HG03039 (cell line): Measurements from ENCODE around the gene DSC3.
"Not testable (repeated sequence)": the region's sequence is repeated elsewhere in the genome, so short reads cannot be mapped to it uniquely, and the experiment has no call there.

ENCODE experiments used
- ATAC-seq: cut with Tn5 transposase; IDR thresholded peaks from one replicate; pipeline ENCODE4 v1.9.1; 2021; ENCODE audit warnings: mild to moderate bottlenecking, moderate library complexity; ENCODE audit not compliant: unreplicated experiment

The DSC3 gene

DNA sequence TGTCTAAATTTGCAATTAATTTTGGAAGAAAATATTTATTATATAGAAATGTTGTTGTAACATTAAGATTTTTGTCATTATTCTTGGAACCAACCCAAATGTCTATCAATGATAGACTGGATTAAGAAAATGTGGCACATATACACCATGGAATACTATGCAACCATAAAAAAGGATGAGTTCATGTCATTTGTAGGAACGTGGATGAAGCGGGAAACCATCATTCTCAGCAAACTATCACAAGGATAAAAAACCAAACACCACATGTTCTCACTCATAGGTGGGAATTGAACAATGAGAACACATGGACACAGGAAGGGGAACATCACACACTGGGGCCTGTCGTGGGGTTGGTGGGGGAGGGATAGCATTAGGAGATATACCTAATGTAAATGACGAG, 64.5 kb downstream of the DSC3 start:
- not testable (repeated sequence) for ATAC-seq

DNA sequence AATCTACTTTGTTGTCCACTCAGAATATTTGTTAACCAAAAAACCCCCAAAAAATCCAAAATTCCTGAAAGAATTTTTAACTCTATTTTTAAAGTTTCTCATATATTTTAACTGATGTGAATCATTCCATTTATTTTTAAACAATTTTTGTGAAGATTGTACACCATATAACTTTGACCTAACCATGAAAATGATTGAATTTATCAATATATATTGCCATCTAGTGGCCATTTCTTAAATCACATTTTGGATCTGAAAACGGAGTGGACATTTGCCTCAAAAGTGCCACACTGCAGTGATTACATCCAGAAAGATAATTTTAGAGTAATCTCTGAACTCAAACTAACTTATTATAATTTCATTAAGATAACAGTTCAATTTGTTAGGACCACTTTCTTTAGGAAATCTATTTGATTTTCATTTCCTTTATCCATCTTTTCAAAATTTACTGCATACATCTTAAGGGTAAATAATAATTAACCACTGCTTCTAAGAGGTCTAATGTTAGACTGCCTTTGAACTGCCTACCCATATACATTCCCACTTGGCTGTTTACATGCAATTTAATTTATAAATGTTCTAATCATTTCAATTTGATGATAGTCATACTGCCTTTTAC, 71.1 kb downstream of the DSC3 start:
- no peak for ATAC-seq

DNA sequence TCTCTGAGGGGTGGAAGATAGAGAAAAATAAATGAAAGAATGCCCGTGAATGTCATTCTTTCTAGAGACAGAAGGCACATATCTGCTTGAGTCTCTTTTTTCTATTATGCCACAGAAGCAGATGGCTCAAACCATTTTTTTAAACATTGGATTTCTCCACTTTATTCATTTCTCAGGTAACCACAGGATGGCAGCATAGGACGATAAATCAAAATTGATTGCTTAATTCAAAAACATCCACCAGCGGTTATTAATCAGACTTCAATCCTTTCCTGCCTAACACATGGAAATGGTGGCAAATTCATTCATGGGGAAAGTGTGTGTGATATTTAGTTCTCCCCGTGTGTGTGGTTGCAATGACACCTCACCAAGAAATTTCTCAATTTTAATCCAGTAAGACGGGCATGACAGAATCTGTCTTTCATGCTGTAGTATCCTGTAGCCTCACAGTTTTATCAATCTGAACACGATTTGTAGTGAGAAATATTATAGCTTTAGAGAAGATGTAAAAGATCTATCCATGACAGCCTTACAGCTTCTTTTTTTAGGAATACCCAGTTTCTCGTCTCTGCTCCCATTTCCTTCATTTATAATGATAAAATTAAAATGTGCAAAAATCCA, 72.2 kb downstream of the DSC3 start:
- ATAC-seq: no peak

DNA sequence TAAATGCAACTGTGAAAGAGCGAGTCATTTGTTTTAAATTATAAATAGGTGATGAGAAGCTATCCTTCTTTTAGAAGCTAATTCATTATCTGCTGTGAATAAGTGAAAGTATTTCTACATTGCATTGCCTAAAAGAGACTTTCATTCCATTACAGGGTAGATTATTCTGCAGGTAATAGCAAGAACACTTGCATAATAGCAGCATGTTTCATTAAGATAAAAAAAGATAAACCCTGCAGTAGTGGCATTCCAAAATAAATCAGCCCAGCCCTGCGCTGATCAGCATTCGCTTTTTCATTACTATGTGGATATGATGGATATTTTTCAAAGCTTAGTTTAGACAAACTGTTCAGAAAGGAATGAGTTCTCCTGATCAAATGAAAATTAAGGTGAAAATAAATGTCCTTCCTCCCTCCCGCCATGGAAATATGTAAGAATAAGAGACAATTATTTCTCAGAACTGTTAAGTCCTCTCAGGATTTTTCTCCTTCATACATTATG, 72.8 kb downstream of the DSC3 start:
- ATAC-seq: no peak

DNA sequence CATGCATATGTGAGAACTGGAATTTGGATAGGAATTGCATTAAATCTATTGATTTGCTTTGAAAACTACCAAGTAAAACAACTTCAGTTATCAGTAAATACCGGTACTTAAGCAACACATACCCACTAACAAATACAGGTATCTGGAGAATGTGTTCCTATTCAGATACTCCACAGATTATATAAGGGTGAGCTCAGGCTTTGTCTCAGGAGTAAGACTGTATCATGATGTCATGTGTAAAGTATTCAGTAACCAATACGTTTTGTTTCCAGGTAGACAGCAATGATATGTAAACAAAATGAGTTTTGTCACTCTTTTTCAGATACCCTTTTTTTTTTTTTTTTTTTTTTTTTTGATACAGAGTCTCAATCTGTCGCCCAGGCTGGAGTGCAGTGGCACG, 74.8 kb downstream of the DSC3 start:
- ATAC-seq: no peak

DNA sequence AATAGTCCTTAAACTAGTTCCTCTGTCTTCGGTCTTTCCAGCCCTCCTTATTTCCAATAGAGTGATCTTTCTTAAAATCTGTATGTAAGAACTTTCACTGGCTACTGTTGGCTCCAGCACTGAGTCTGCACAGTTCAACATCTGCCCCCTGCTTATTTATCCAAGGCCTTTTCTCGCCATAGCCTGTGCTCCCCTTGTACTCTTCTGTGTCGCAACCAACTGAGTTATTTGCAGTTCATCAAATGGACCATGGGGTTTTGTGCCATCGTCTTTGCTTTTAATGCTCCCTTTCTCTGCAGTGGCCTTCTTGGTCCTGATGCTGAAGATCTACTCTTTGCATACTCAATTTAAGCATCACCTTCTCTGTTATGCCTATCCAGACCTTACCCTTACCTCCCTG, 77.3 kb downstream of the DSC3 start:
- ATAC-seq: no peak

DNA sequence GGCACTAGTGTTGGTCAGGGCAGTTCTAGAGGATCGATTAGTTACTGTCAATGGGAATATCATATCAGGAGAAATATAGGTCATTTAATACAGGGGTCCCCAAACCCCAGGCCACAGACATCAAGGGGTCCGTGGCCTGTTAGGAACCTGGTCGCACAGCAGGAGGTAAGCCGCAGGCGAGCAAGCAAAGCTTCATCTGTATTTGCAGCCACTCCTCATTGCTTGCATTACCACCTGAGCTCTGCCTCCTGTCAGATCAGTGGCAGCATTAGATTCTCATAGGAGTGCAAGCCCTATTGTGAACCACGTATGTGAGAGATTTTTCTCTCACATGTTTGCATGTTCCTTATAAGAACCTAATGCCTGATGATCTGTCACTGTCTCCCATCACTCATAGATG, 81.9 kb downstream of the DSC3 start:
- no peak for ATAC-seq

DNA sequence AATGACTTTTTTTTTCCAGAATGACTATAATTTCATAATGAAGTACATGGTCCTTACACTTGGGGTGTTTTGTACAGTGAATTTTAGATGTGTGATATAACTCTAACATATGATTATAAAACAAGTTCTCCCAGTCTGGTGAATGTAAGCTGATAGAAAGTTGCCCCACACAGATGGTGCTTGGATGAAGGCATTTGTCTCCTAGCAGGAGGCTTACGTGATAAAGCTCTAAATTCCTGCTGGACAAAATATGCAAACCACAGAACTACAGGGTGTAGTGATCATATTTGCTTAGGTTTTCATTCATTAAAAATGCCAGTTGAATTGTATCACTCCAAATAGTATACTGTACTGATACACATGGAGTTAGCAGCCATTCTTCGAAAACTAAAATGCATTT, 85.5 kb downstream of the DSC3 start:
- ATAC-seq: no peak

DNA sequence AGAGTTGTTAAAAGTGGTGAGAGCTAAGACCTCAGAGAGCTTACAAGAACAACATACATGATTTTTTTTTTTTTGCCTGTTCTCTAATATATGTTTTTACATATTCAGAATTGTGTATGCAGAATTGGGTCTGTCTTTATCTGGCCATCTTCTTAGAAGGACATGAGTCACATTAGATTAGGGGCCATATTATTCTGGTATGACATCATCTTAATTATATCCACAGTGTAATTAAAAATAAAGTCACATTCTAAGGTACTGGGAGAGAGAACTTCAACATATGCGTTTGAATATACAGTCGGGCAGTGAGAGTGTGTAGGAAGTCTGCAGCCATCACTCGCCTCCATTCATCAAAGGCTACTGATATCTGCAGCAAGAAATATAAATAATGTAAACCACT, 88.3 kb downstream of the DSC3 start:
- no peak for ATAC-seq

DNA sequence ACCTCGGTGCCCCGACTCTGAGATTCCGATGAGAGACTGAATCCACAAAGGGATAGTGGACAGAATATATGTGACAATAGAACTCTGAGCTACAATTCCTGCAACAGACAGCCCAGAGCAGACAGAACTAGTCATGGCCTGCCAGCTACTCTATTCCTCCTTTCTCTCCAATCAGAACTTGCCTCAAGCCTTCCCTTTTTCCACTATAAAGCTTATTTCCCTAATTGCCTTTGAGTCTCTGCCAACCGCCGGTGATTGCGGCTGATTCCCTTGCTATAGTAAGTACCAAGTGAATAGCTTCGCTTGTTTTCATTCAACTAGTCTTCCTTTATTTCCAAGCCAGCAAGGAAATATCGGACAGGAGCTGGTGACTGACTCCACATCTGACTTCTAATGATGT, 96.8 kb downstream of the DSC3 start:
- ATAC-seq: no peak

DNA sequence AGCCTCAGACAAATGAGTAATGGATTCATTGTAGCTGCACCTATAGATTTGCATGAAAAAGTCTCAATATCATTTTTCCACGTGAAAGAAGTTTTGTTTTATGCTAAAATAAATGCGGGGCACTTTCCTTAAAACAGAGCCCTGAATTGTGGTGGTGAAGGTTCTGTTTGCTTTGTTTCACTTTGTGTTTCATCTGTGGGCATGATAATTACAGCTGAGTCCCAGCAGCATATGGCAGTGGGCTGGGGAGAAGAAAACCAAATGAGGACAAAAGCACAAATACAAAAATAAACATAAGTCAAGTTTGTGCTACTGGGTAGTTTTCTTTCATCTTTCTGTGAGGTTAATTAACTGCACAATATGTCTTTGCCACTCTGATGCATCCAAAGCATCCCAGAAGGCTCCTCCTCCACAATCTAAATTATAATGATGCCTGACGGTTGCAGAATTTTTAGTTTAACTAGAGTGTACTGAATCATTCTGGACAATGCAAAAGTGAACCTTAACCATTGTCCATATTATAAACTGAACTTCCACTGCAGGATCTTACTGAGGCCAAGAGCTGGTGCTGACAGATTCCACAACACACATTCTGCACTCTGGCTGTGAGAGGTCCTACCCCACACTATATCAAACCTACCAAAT, 97.6 kb downstream of the DSC3 start:
- no peak for ATAC-seq

DNA sequence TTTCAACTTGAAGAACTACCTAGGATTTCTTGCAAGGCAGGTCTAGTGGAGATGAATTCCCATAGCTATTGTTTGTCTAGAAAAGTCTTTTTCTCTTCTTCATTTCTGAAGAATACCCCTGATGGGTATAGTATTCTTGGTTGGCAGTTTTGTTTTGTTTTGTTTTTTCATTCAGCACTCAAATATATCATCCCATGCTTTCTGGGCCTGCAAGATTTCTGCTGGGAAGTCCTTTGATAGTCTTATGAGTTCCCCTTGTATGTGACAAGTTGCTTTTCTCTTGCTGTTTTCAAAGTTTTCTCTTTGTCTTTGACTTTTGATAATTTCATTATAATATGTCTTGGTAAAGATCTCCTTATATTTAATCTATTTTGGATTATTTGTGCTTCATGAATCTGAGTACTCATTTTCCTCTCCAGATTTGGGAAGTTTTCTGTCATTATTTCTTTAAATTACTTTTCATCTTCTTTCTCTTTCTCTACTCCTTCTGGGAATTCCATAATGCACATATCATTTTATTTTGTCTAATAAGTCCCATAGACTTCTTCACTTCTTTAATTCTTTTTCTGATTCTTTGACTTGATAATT, 101.5 kb downstream of the DSC3 start:
- ATAC-seq: no peak
